Natural killer cell treated with Interleukin-12 subunit alpha and Interleukin-12 subunit beta and Interleukin-15 and Interleukin-18, amount 100 ng/mL, for 72 hours (primary cell): ENCODE results near the gene NUP88. TPM values are rescaled to one million over a fixed set of nuclear protein-coding genes. Genes with fewer than 3 reads are reported as not detected.
"Not testable (repeated sequence)": the region's sequence is repeated elsewhere in the genome, so short reads cannot be mapped to it uniquely, and the experiment has no call there.

ENCODE experiments used
- ATAC-seq, 2 donors: fragments of 150-1000 bp; cut with Tn5 transposase in 1 of 2; sonication (Bioruptor Pico), chemical (Tn5 transposase) in 1 of 2; 2 replicates each; pipeline ENCODE4 v1.10.0; 2021
- DNase-seq: peaks from one replicate; pipeline ENCODE4 v3.0.0; 2022; ENCODE audit warnings: low spot score
- H3K27ac Mint-ChIP-seq, 2 donors: 1 replicate in 1 of 2; 2 replicates in 1 of 2; pipeline ENCODE4 v1.8.0; 2022; ENCODE audit warnings: mixed read lengths in 2 of 2, mild to moderate bottlenecking in 1 of 2, moderate library complexity in 1 of 2
- H3K27me3 Mint-ChIP-seq, 2 donors: 1 replicate in 1 of 2; 2 replicates in 1 of 2; pipeline ENCODE4 v1.8.0; 2022; ENCODE audit warnings: mixed read lengths in 2 of 2
- H3K36me3 Mint-ChIP-seq: one replicate; pipeline ENCODE4 v1.8.0; 2022; ENCODE audit warnings: mixed read lengths
- H3K4me1 Mint-ChIP-seq, 2 donors: 1 replicate in 1 of 2; 2 replicates in 1 of 2; pipeline ENCODE4 v1.8.0; 2022; ENCODE audit warnings: low read depth in 2 of 2, mixed read lengths in 2 of 2, mild to moderate bottlenecking in 1 of 2
- H3K4me3 Mint-ChIP-seq: one replicate; pipeline ENCODE4 v1.8.0; 2022; ENCODE audit warnings: mixed read lengths
- H3K9me3 Mint-ChIP-seq: 2 replicates; pipeline ENCODE4 v1.8.0; 2022; ENCODE audit warnings: mixed read lengths
- total RNA-seq, 2 donors: library from RNA; stranded (reverse); gene quantifications; one replicate each; pipeline ENCODE4 v1.2.3, GENCODE V29; 2022

NUP88 gene
- 100 to 1,000 TPM in 1 of 2 donors, 10 to 100 TPM in 1; 82.1 to 118 TPM for total RNA-seq

DNA sequence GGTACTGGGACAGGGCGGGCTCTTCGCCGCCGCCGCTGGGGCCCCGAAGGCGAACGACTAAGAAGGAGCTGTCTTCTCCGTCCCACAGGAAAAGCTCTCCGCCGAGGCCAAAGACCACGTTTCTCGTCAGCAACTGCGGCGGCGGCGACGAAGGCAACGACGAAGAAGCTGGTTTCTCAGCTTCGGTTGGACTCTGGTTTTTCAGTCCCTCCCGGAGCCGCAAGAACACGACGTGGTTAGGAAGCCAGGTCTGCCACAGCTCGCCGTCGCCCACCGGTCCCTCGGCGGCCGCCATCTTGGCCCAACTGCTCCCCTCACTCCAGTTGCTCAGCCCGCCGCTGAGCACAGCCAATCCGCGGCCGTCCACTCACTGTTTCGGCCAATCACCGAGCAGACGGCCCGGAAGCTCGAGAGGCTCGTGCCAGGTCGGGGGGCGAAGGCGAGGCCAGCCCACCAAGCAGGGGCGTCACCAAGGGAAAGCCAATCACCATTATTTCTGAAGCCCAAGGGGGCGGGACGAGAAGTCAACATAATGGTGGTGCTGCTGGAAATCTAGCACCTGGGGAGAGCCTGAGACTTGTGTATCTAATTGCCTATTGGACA, at the start of gene NUP88:
TSS of gene NUP88 (minus strand) at position 307 of the 603 bp plus-strand sequence. CDS start at position 295, 12 bp downstream.
- ATAC-seq = peak; percentile 98
- peak within 1 kb of the TSS; percentile 94 to 97 for H3K27ac Mint-ChIP-seq
- H3K36me3 Mint-ChIP-seq = peaks cover 11% of the 10 kb centered on the region
- H3K9me3 Mint-ChIP-seq = no peaks in the 10 kb centered on the region
- peaks cover 20 to 33% of the 10 kb centered on the region in 2 donors for H3K4me1 Mint-ChIP-seq
- no peaks in the 10 kb centered on the region for H3K27me3 Mint-ChIP-seq
- DNase-seq = peak; percentile 98
- peak within 1 kb of the TSS; percentile 95 for H3K4me3 Mint-ChIP-seq

DNA sequence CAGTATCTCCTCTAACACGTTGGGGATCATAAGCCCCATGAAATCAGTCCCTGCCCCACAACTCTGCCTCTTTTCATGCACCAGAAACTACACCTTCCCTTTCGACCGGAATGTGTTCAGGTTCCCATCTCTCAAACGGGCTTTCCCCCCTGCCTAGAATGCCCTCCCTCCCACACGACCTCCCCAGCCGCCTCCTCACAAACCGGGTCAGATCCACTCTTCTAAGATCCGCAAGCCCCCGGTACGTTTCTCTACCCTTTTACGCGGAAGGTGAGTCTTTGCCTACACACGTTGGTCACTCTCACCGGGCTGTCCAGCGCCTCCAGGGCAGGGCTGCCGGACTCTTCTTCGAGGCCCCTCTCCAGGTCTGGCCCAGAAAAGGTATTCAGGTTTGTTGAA, 48.6 kb upstream of the NUP88 start:
- Mint-ChIP-seq H3K4me1 (peaks cover 24 to 37% of the 10 kb centered on the region in 2 donors), H3K9me3 (no peaks in the 10 kb centered on the region), H3K36me3 (peaks cover 19% of the 10 kb centered on the region), H3K27ac (peak overlapping the region; percentile 20 to 61), H3K4me3 (peak overlapping the region; percentile 96), H3K27me3 (no peaks in the 10 kb centered on the region)
- no peak for DNase-seq
- peak; percentile 1 to 3 for ATAC-seq

DNA sequence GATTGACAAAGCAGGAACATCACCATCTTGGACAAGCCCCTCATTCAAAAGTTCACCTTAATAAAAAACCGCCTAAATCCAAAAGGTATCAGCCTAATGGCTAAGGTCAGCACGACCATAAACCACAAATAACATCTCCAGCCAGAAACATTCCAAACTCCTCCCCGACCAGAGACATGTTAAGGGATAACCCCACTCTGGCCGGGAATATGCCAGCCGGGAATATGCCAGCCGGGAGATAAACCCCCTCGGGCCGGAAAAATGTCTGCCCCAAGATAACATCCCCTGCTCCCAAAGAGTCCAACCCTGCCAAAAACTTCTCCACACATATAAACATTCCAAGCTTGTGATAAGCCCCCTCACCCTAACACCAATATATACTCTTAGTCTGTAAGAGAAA, 48.0 kb upstream of the NUP88 start:
- DNase-seq (no peak), ATAC-seq (no peak)
- Mint-ChIP-seq H3K36me3 (peaks cover 20% of the 10 kb centered on the region), H3K9me3 (no peaks in the 10 kb centered on the region), H3K27me3 (no peaks in the 10 kb centered on the region), H3K27ac (peak overlapping the region; percentile 20 to 61), H3K4me1 (peaks cover 24 to 37% of the 10 kb centered on the region in 2 donors), H3K4me3 (peak overlapping the region; percentile 96)

GRCh38 chr17:5466295-5466694, 46.8 kb upstream of the NUP88 start:
- peaks cover 15% of the 10 kb centered on the region for H3K36me3 Mint-ChIP-seq
- H3K9me3 Mint-ChIP-seq = no peaks in the 10 kb centered on the region
- H3K27ac Mint-ChIP-seq = peak overlapping the region; percentile 53 to 61
- no peak for DNase-seq
- H3K4me1 Mint-ChIP-seq = peaks cover 24 to 37% of the 10 kb centered on the region in 2 donors
- no peak for ATAC-seq
- H3K4me3 Mint-ChIP-seq = peak overlapping the region; percentile 96
- no peaks in the 10 kb centered on the region for H3K27me3 Mint-ChIP-seq

DNA sequence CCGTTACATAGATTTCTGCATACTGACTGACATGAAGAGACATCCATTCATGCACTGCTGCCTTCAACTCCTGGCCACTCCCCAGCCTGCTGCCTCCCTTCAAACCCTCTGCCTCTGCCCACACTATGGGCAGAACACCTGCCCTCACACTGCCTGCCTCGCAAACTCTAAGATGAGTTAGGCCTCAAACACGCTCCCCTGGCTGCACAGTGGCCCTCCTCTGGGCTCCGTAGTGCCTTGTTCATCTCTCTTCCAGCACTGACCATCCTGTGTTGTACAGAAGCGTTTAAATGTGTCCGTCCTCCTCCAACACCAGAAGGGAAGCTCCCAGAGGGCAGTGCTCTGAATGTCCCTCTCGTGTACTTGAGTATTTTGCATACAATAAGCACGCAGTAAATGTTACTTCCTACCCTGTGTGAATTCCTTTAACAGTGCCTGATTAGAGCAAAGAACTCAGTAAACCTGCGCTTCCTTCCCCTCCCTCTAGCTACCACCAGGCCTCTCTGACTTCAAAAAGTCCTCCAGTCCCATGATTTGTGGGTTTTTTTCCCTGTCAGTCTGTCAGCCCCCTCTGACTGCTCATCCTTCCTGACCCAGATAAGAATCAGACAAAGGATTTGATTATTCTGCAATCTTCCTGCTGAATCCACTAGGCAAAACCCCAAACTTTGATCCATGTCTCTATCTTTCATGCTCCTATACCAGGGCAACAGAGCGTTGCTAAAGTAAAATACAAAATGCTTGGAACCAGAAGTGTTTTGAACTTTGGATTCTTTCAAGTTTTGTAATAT, 45.5 kb upstream of the NUP88 start:
- DNase-seq = no peak
- H3K36me3 Mint-ChIP-seq = peaks cover 18% of the 10 kb centered on the region
- no peak overlapping the region for H3K4me3 Mint-ChIP-seq

GRCh38 chr17:5446786-5447185, 27.3 kb upstream of the NUP88 start:
- Mint-ChIP-seq H3K4me3 (no peak overlapping the region), H3K27me3 (no peaks in the 10 kb centered on the region), H3K9me3 (no peaks in the 10 kb centered on the region), H3K4me1 (no peaks in the 10 kb centered on the region), H3K27ac (no peak overlapping the region), H3K36me3 (peaks cover 24% of the 10 kb centered on the region)
- DNase-seq = no peak
- ATAC-seq = no peak

More for the DNA sequence above, 45.5 kb upstream of the NUP88 start:
- Mint-ChIP-seq H3K4me1 (peaks cover 24 to 37% of the 10 kb centered on the region in 2 donors), H3K9me3 (no peaks in the 10 kb centered on the region), H3K27ac (no peak overlapping the region), H3K27me3 (no peaks in the 10 kb centered on the region)
- ATAC-seq = no peak

GRCh38 chr17:5444209-5444608, 24.7 kb upstream of the NUP88 start:
- Mint-ChIP-seq H3K4me1 (peaks cover 6 to 9% of the 10 kb centered on the region in 2 donors), H3K4me3 (no peak overlapping the region), H3K27me3 (no peaks in the 10 kb centered on the region), H3K27ac (no peak overlapping the region), H3K36me3 (peaks cover 15% of the 10 kb centered on the region), H3K9me3 (no peaks in the 10 kb centered on the region)
- ATAC-seq (no peak), DNase-seq (no peak)

GRCh38 chr17:5443728-5444127, 24.3 kb upstream of the NUP88 start:
- peaks cover 15% of the 10 kb centered on the region for H3K36me3 Mint-ChIP-seq

DNA sequence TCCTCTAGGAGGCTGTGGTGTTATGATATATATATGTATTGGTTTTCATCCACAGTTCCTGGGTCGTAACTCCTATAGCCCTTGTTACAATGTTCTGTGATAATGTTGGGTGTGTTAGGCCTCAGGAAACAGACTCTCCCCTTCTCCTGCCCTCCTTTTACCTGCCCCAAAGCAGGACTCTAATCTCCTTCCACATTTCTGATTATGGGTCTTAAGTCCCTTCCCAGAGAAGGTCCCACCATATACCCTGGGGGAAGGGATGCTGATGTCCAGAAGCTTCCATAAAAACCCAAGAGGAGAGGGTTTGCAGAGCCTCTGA, 19.9 kb upstream of the NUP88 start:
- Mint-ChIP-seq H3K27me3 (no peaks in the 10 kb centered on the region), H3K4me3 (peak overlapping the region; percentile 82), H3K4me1 (peaks cover 26 to 35% of the 10 kb centered on the region in 2 donors), H3K27ac (peak overlapping the region; percentile 87 to 95), H3K36me3 (peaks cover 16% of the 10 kb centered on the region), H3K9me3 (no peaks in the 10 kb centered on the region)
- ATAC-seq = no peak
- no peak for DNase-seq

More at GRCh38 chr17:5443728-5444127, 24.3 kb upstream of the NUP88 start:
- Mint-ChIP-seq H3K4me3 (no peak overlapping the region), H3K27ac (no peak overlapping the region), H3K9me3 (no peaks in the 10 kb centered on the region), H3K4me1 (peaks cover 8 to 10% of the 10 kb centered on the region in 2 donors), H3K27me3 (no peaks in the 10 kb centered on the region)
- DNase-seq = no peak
- ATAC-seq = no peak

GRCh38 chr17:5438716-5439445, 19.4 kb upstream of the NUP88 start, which contains the start of gene C1QBP:
C1QBP (minus strand) TSS chr17:5439155; CDS start chr17:5439073, 82 bp downstream.
- ATAC-seq (peak; percentile 95 to 97), DNase-seq (peak; percentile 92)
- H3K4me3 Mint-ChIP-seq = peak within 1 kb of the TSS; percentile 93
- peaks cover 26 to 35% of the 10 kb centered on the region in 2 donors for H3K4me1 Mint-ChIP-seq
- no peaks in the 10 kb centered on the region for H3K9me3 Mint-ChIP-seq
- peak within 1 kb of the TSS; percentile 87 to 95 for H3K27ac Mint-ChIP-seq
- no peaks in the 10 kb centered on the region for H3K27me3 Mint-ChIP-seq
- H3K36me3 Mint-ChIP-seq = peaks cover 16% of the 10 kb centered on the region

DNA sequence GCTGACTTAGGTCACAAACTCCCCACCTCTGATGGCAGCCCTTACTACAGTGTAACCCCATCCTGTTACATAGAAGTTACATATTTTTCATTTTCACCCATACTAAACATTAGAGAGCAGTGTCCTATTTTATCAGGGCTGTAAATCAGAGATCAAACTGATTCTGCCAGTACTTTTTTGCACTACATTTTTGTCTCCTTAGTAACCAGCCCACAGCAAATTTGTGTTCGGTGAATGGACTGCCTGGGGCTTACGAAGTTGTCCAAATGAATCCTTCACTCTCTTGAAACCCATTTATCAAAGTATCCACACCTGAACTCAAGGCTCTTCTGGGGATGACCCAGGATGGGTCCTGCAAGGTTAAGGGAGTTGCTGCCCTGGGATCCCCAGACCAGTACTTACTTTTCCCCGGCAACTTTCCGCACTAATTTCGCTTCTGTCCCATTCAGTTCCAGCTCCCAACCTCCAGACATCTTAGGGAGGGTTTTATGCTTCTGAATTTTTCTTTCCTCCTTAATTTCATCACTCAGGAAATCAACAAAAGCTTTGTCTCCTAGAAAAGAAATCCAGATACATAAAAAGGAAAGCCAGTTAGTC, 18.4 kb upstream of the NUP88 start:
- ATAC-seq (no peak), DNase-seq (no peak)
- no peaks in the 10 kb centered on the region for H3K9me3 Mint-ChIP-seq
- H3K4me1 Mint-ChIP-seq = peaks cover 26 to 35% of the 10 kb centered on the region in 2 donors
- peak overlapping the region; percentile 93 for H3K4me3 Mint-ChIP-seq
- H3K27me3 Mint-ChIP-seq = no peaks in the 10 kb centered on the region
- H3K36me3 Mint-ChIP-seq = peaks cover 16% of the 10 kb centered on the region
- peak overlapping the region; percentile 87 to 92 for H3K27ac Mint-ChIP-seq

GRCh38 chr17:5435781-5436315, 16.4 kb upstream of the NUP88 start:
- Mint-ChIP-seq H3K27ac (peak overlapping the region; percentile 43 to 53), H3K36me3 (peaks cover 24% of the 10 kb centered on the region), H3K4me3 (peak overlapping the region; percentile 66), H3K4me1 (peaks cover 29 to 37% of the 10 kb centered on the region in 2 donors)
- H3K27me3 Mint-ChIP-seq, ATAC-seq, DNase-seq, H3K9me3 Mint-ChIP-seq: not testable (repeated sequence)

DNA sequence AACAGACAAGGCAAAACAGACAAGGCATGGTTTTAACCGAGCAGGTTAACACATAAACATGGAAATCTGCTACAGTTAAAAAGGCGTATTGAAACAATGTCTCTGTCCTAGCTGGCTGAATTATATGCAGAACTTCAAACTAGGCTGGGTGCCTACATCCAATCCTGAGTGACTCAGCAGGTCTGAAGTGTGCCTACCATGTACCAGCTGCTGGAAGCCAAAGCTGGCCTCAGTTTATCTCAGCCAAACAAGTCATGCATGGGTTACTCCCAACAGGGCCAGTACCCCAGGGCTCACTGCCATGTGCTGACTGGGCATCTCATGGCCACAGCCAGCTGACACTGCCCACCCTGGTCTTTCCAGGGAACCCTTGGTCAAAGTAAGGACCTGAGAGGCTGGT, 15.5 kb upstream of the NUP88 start:
- DNase-seq (no peak), ATAC-seq (no peak)
- Mint-ChIP-seq H3K27ac (peak overlapping the region in 1 of 2 donors; percentile 44), H3K4me3 (peak overlapping the region; percentile 38), H3K36me3 (peaks cover 29% of the 10 kb centered on the region), H3K9me3 (no peaks in the 10 kb centered on the region), H3K27me3 (no peaks in the 10 kb centered on the region), H3K4me1 (peaks cover 33 to 42% of the 10 kb centered on the region in 2 donors)
